Measurements from ENCODE around the gene NMNAT3.
"Not testable (repeated sequence)": the region's sequence is repeated elsewhere in the genome, so short reads cannot be mapped to it uniquely, and the experiment has no call there.

GRCh38 chr3:139583651-139584050 is 94.1 kb downstream of the NMNAT3 start:
- TF ChIP-seq CHD2 (IDR thresholded peaks at IDR 0.05; ENCODE audit: low read length, partially characterized antibody); SIN3A (IDR thresholded peaks at IDR 0.05; ENCODE audit: borderline replicate concordance, low read depth, low read length): not testable (repeated sequence)
- TF ChIP-seq, protein P1, sequence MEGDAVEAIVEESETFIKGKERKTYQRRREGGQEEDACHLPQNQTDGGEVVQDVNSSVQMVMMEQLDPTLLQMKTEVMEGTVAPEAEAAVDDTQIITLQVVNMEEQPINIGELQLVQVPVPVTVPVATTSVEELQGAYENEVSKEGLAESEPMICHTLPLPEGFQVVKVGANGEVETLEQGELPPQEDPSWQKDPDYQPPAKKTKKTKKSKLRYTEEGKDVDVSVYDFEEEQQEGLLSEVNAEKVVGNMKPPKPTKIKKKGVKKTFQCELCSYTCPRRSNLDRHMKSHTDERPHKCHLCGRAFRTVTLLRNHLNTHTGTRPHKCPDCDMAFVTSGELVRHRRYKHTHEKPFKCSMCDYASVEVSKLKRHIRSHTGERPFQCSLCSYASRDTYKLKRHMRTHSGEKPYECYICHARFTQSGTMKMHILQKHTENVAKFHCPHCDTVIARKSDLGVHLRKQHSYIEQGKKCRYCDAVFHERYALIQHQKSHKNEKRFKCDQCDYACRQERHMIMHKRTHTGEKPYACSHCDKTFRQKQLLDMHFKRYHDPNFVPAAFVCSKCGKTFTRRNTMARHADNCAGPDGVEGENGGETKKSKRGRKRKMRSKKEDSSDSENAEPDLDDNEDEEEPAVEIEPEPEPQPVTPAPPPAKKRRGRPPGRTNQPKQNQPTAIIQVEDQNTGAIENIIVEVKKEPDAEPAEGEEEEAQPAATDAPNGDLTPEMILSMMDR (IDR thresholded peaks at IDR 0.05) = not testable (repeated sequence)
